Activated CD4-positive, alpha-beta T cell treated with anti-CD3 and anti-CD28 coated beads, Interleukin-10, Interleukin-2, amounts not matched to agents 100 ng/mL and 50 ng/mL, durations not matched to agents 16 hours and 8 hours (primary cell): ENCODE measurements around the gene TBC1D12.

Experiments
- DNase-seq: peaks from one replicate; pipeline ENCODE4 v3.0.0-alpha.2; 2020

The TBC1D12 gene

DNA sequence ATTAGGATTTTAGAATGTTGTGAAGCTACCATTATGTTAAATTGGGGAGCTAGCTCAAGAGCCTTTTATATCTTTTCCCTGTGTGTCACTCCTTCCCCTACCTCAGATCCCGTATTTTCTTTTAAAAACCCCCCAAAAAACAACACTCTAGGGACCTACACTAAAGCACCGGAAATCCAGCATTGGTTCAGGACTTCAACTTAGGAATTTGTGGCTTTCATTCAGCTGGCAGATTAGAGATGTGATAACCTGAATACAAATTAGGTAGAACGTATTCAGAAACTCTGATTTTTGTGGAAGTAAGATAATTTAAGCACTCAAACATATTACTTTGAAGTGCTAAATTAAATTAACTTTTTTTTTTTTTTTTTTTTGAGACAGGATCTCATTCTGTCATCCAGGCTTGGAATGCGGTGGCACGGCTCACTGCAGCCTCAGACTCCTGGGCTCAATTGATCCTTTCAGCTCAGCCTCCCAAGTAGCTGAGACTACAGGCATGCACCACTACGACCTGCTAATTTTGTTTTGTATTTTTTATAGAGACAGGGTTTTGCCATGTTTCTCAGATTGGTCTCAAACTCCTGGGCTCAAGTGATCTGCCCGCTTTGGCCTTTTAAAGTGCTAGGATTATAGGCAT lies 6.8 kb downstream of the TBC1D12 start:
- no peak for DNase-seq

- no peak for DNase-seq
These were observed 9.0 kb downstream of the TBC1D12 start for GRCh38 chr10:94411304-94411703.

- DNase-seq: no peak
These were observed 10.1 kb downstream of the TBC1D12 start for GRCh38 chr10:94412449-94412848.

DNA sequence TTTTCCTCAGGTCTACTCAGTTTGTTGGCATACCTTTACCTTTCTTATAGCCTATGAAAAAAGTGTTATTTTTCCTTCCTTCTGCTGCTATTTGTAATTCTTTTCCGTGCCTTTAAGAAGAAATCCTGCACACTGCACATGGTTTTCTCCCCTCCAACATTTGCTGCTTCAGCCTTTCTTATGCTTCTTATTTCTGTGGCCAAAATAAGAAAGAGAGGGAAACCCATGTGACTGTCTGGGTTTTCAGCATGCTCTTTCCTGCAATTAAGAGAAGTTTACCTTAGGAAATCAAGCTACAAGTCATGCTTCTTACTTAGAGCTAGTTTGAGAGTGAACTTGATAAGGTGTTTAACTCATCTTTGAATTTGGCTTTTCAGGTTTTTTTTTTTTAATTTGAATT lies 11.0 kb downstream of the TBC1D12 start:
- DNase-seq: no peak

DNA sequence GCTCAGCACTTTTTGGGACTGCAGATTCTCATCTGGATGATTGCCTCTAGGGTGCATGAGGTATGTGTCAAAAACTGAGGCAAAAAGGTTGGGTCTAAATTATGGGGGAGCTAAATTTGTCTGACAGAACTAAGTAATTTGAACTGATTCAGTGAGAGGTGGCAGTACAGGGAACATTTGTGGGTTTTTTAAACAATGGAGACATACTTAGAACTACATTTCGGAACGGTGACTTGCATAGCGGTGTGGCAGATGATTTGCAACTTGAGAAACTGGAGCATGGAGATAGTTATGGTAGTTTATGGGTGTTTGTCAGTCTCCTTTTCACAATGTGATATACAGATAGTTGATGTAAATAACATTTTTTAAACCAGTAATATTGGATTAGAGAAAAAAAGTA lies 14.6 kb downstream of the TBC1D12 start:
- no peak for DNase-seq

- DNase-seq: no peak
These were observed 15.0 kb downstream of the TBC1D12 start for GRCh38 chr10:94417321-94417720.

DNA sequence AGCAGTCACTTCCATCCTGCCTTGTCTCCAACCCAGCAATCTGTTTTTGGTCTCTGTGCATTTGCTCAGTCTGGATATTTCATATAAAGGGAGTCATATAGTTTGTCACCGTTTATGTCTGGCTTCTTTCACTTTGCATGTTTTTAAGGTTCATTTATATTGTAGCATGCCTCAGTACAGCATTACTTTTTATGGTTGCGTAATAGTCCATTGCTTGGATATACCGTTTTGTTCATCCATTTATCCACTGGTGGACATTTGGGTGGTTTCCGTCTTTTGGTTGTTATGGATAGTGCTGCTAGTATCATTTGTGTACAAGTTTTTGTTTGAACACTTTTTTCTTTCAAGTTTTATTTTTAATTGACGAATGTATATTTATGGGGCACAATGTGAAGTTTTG lies 18.2 kb downstream of the TBC1D12 start:
- no peak for DNase-seq

DNA sequence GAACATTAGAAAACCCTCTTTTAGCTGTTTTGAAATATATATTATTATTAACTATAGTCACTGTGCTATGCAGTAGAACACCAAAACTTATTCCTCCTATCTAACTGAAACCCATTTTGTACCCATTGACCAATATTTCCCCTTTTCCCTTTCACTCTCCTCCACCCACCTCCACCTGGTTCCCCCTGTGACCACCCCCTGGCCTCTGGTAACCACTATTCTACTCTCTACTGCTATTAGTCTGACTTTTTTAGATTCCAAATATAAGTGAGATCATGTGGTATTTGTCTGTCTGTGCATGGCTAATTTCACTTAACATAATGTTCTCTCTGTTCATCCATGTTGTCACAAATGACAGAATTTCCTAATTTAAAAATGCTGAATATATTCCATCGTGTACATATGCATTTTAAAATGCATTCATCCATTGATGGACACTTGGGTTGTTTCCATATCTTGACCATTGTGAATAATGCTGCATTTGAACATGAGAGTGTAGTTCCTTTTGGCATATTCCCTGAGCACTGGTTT lies 18.7 kb downstream of the TBC1D12 start:
- DNase-seq: no peak

GRCh38 chr10:94423627-94424026 lies 21.3 kb downstream of the TBC1D12 start:
- DNase-seq: no peak

- DNase-seq: no peak
These were observed 22.5 kb downstream of the TBC1D12 start for GRCh38 chr10:94424714-94425337.

GRCh38 chr10:94425942-94426341 lies 23.6 kb downstream of the TBC1D12 start:
- no peak for DNase-seq

- no peak for DNase-seq
These were observed 24.8 kb downstream of the TBC1D12 start for GRCh38 chr10:94427166-94427565.

DNA sequence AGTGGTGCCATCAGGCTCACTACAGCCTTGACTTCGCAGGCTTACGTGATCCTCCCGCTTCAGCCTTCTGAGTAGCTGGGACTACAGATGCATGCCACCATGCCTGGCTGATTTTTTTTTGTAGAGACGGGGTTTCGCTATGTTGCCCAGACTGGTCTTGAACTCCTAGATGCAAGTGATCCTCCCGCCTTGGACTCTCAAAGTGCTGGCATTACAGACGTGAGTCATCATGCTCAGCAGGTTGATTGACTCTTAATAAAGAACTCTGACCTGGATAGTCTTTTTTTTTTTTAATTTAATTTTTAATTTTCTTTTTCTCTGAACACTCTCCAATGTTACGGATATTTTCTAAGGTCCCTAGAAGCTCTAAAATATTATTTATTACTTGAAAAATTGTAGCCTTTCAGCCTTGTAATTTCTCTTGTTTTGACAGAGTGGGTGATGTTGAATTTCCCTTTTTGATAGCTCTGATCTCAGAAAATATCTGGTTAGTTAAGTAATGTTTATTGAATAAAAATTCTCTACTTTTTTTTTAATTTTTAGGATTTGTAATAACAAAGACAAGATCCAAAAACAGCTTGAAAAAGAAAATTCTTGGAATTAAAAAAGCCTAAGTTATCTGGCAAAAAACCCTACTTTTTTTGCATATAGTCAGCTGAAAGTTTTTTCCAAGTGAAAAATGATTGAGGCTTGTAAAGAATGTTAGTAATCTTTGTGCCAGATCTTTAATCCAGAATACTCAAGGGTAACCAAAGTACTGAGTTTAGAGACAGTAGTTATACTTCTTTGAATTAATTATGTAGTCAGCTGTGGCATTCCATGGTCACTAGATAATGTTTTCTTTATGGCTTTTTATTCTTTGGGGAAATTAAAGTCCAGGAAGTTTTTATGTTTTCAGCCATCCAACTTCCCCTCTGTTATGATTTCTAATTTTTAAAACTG lies 26.7 kb downstream of the TBC1D12 start:
- DNase-seq: no peak

DNA sequence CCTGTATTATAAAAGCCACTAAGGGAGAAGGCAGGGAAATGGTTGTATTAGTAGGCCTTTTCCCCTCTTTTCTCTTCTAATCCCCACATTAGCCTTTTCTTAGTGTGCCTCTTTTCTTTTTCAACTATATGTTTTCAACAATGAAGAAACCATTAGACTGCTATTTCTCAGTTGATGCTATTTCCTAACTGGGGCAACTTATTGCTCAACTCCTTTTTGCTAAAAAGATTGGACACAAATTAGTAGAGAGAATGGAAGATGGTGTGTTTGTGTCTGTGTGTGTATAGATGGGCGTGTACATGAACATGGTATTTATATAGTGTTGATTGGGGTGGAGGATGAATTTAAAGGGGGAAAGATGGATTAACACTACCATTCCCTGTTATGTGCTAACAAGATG lies 28.4 kb downstream of the TBC1D12 start:
- no peak for DNase-seq

GRCh38 chr10:94432443-94432842 lies 30.1 kb downstream of the TBC1D12 start:
- no peak for DNase-seq

DNA sequence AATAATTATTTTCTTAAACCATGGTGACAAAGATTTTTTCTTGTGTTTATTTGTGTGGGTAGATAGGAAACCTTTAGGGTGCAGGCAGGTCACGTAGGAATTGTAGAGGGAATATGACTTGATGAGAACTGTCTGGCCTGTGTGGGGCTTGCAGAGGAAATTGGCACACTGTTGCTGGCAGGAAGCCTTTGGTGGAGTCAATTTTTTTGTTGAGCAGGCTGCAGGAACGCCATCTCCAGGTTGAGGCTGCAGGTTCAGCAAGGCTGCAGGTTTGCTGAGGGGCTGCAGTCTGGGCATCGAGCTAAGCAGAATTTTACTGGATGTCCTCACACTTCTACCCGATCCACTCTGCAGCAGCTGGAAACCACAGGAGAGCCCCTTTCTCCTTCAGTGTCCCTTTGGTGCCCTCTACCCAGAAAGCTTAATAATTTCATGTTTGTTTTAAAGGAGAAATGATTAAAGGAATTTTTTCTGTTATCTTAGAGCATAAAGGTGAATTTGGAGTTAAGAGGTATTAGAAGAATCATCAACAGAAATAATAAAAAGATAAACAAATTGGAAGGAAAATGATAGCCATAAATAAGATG lies 37.0 kb downstream of the TBC1D12 start:
- DNase-seq: no peak

GRCh38 chr10:94440096-94440495 lies 37.8 kb downstream of the TBC1D12 start:
- no peak for DNase-seq

DNA sequence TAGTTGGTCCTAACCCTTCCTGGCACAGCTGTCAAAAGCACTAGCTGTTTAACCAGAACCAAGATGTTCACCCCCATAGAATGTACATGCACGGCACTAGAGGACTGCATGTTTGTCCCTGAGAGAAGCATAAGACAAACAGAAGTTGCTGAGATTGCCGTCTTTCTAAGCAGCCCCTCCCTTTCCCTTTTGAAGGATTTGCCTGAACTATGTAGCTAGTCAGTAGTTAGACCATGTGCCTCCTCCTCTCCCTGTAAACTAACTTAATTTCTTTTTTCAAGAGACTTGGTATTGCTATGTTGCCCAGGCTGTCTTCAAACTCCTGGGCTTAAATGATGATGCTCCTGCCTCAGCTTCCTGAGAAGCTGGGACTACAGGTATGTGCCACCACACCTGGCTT lies 40.7 kb downstream of the TBC1D12 start:
- no peak for DNase-seq

- no peak for DNase-seq
These were observed 41.2 kb downstream of the TBC1D12 start for GRCh38 chr10:94443549-94443948.

GRCh38 chr10:94450782-94451181 lies 48.4 kb downstream of the TBC1D12 start:
- DNase-seq: no peak

DNA sequence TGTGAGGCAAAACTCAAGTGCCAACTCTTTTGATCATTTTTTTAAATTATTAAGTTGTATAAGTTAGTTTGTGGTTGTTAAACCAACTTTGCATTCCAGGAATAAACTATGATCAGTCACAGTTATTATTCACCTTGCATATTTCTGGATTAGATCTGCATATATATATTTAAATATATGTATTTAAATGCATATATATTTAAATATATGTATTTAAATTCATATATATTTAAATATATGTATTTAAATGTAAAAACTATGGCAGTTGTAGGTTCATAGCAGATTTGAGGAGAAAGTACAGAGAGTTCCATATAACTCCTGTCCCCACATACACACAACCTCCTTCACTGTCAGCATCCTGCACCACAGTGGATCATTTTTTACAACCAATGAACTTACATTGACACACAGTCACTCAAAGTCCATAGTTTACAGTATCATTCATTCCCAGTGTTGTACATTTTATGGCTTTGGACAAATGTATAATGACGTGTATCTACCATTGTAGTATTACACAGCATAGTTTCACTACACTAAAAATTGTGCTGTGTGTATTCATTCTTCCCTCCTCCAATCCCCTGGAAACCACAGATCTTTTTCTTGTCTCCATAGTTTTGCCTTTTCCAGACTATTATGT lies 49.7 kb downstream of the TBC1D12 start:
- no peak for DNase-seq

DNA sequence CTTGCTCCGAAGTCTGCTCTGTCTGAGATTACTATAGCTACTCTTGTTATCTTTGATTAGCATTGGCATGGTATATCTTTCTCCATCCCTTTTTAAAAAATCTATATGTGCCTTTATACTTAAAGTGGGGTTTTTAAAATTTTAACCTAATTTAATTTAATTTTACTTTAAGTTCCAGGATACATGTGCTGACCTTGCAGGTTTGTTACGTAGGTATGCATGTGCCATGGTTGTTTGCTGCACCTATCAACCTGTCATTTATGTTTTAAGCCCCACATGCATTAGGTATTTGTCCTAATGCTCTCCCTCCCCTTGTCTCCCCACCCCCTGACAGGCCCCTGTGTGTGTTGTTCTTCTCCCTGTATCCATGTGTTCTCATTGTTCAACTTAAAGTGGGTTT lies 54.6 kb downstream of the TBC1D12 start:
- no peak for DNase-seq

DNA sequence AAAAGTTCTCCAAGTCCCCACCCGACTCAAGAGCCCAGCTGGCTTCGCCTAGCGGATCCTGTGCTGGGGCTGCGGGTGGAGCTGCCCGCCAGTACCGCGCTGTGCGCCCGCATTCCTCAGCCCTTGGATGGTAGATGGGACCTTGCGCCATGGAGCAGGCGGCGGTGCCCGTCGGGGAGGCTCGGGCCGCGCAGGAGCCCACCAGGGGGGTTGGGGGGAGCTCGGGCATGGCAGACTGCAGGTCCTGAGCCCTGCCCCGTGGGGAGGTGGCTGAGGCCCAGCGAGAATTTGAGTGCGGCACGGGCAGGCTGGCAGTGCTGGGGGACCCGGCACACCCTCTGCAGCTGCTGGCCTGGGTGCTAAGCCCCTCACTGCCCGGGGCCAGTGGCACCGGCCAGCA lies 57.0 kb downstream of the TBC1D12 start:
- DNase-seq: no peak
